Natural killer cell treated with Interleukin-12 subunit alpha and Interleukin-12 subunit beta and Interleukin-15 and Interleukin-18, amount 100 ng/mL, for 72 hours (primary cell): Measurements from ENCODE around the gene ASAP3. TPM values are rescaled to one million over a fixed set of nuclear protein-coding genes. Genes with fewer than 3 reads are reported as not detected.
A peak's percentile ranks its signal among the peaks of the same experiment; 100 is the strongest.

Experiments used
- ATAC-seq, 2 donors: fragments of 150-1000 bp; cut with Tn5 transposase in 1 of 2; sonication (Bioruptor Pico), chemical (Tn5 transposase) in 1 of 2; 2 replicates each; pipeline ENCODE4 v1.10.0; 2021
- DNase-seq: peaks from one replicate; pipeline ENCODE4 v3.0.0; 2022; ENCODE audit warnings: low spot score
- H3K27ac Mint-ChIP-seq, 2 donors: 1 replicate in 1 of 2; 2 replicates in 1 of 2; pipeline ENCODE4 v1.8.0; 2022; ENCODE audit warnings: mixed read lengths in 2 of 2, mild to moderate bottlenecking in 1 of 2, moderate library complexity in 1 of 2
- H3K27me3 Mint-ChIP-seq, 2 donors: 1 replicate in 1 of 2; 2 replicates in 1 of 2; pipeline ENCODE4 v1.8.0; 2022; ENCODE audit warnings: mixed read lengths in 2 of 2
- H3K36me3 Mint-ChIP-seq: one replicate; pipeline ENCODE4 v1.8.0; 2022; ENCODE audit warnings: mixed read lengths
- H3K4me1 Mint-ChIP-seq, 2 donors: 1 replicate in 1 of 2; 2 replicates in 1 of 2; pipeline ENCODE4 v1.8.0; 2022; ENCODE audit warnings: low read depth in 2 of 2, mixed read lengths in 2 of 2, mild to moderate bottlenecking in 1 of 2
- H3K4me3 Mint-ChIP-seq: one replicate; pipeline ENCODE4 v1.8.0; 2022; ENCODE audit warnings: mixed read lengths
- H3K9me3 Mint-ChIP-seq: 2 replicates; pipeline ENCODE4 v1.8.0; 2022; ENCODE audit warnings: mixed read lengths
- total RNA-seq, 2 donors: library from RNA; stranded (reverse); gene quantifications; one replicate each; pipeline ENCODE4 v1.2.3, GENCODE V29; 2022

Gene ASAP3
- total RNA-seq, 2 donors from 2014 or later, result not detected

DNA sequence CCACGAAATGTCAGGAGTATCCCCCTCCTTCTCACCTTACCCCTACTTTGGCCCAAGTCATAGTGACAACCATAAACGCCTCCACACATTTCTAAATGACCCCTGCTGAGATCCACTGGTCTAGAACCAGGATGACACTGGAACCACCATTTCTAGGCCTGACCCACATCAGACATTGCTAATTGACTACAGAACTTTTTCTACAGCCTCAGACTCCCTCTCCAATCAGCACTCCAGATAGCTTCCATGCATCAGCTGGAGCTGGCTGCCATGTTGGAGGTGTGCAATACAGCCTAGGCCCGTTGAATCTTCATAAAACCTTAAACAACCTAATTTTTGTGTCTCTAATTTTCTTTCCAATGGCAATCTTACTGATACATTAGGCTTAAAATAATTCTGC lies 78.0 kb downstream of the ASAP3 start:
- no peak overlapping the region for H3K4me3 Mint-ChIP-seq
- no peak overlapping the region for H3K27ac Mint-ChIP-seq
- ATAC-seq, result no peak
- no peaks in the 10 kb centered on the region for H3K27me3 Mint-ChIP-seq
- no peaks in the 10 kb centered on the region for H3K36me3 Mint-ChIP-seq
- no peak for DNase-seq
- H3K4me1 Mint-ChIP-seq, result peaks cover 8 to 12% of the 10 kb centered on the region in 2 donors
- H3K9me3 Mint-ChIP-seq, result no peaks in the 10 kb centered on the region

DNA sequence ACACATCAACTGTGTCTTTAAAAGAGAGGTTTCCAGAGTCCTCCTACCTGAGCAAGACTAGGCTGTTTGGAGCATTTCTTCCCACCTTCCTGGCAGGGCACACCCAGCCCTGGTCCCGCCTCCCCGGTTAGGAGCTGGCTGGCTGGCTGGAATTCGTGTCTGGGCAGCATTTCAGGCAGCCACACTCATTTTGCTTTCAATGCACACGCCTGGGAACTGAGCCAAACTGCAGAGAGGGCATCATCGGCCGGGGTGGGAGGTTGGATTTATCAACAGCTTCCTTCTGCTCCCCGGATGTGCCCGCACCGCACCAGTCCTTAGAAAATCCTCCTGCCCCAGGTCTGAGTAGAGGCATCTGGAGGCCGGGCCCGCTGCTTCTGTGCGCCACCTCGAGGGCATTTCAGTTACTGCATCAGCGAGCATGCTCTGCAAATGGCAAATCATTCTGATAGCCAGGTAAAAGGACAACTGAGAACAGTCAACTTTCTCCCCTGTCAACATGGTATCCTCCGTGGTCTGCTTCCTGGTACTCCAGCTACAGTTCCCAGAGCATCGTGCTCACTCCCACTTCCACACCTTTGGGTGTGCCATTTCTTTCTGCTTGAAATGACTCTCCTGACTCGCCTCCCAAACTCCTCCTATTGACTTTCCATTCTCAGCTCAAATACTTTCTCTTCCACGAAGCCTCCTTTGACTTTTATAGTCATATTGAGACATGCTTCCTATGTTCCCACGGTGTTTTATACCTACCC lies 80.1 kb downstream of the ASAP3 start:
- Mint-ChIP-seq H3K36me3 (no peaks in the 10 kb centered on the region), H3K27ac (no peak overlapping the region), H3K4me3 (no peak overlapping the region), H3K27me3 (no peaks in the 10 kb centered on the region), H3K9me3 (no peaks in the 10 kb centered on the region), H3K4me1 (peaks cover 8 to 12% of the 10 kb centered on the region in 2 donors)
- peak; percentile 86 for DNase-seq
- ATAC-seq, result peak; percentile 80 to 81

GRCh38 chr1:23403355-23403734 lies 80.6 kb downstream of the ASAP3 start:
- peaks cover 8 to 12% of the 10 kb centered on the region in 2 donors for H3K4me1 Mint-ChIP-seq
- no peak overlapping the region for H3K27ac Mint-ChIP-seq
- no peak overlapping the region for H3K4me3 Mint-ChIP-seq
- DNase-seq (no peak), ATAC-seq (no peak)
- no peaks in the 10 kb centered on the region for H3K9me3 Mint-ChIP-seq
- H3K36me3 Mint-ChIP-seq, result no peaks in the 10 kb centered on the region
- no peaks in the 10 kb centered on the region for H3K27me3 Mint-ChIP-seq

- Mint-ChIP-seq H3K27me3 (no peaks in the 10 kb centered on the region), H3K27ac (no peak overlapping the region), H3K4me3 (no peak overlapping the region), H3K4me1 (peaks cover 8 to 12% of the 10 kb centered on the region in 2 donors), H3K9me3 (no peaks in the 10 kb centered on the region), H3K36me3 (no peaks in the 10 kb centered on the region)
- ATAC-seq (no peak), DNase-seq (no peak)
Measured at GRCh38 chr1:23403038-23403336, 81.0 kb downstream of the ASAP3 start.

DNA sequence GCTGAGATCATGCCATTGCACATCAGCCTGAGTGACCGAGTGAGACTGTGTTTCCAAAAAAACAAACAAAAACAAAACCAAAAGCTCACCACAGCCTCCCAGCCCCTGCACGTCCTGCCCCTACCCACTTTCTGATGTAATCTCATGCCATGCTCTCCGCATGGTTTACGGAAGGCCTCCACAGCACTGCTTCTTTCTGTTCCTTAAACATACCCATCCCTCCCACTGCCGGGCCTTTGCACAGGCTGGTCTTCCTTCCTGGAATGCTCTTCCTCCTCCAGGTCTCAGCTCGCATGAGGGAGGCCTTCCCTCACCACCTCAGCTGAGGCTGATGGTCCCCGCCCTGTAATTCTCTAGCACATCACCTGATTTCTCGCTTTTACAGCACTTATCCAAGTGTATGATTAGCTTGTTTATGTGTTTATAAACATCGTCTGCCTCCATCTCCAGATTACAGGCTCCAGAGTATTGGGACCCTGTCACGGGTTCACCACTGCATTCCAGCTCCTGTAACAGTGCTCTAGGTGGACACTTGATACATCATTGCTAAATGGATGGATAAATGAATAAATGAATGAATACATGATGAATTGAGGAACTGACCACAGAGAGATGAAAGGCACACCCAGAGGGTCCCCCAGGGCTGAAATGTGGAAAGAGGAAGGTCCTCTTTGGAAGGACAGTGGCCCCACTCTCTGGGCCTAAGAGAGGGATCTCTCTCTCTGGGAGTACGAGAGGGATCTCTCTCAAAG lies 81.5 kb downstream of the ASAP3 start:
- DNase-seq (no peak), ATAC-seq (no peak)
- H3K4me3 Mint-ChIP-seq, result no peak overlapping the region

DNA sequence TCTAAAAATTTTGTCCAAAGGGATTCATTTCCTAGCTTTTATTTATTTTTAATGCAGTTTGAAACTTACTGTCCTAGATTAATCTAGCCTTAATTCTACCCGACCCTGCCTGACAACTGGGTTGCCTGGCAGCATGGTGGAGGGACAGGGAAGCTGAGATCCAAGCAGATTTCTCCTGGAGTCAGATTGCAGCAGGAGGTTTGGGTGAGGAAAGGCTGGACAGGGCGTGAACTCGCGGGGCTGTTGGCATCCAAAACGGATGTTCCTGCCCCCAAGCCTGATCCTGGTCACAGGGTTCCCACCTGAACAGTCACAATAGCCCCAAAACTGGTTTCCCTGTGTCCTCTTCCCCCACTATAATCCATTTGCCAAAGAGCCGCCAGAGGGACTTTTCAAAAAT lies 82.7 kb downstream of the ASAP3 start:
- Mint-ChIP-seq H3K36me3 (no peaks in the 10 kb centered on the region), H3K27ac (no peak overlapping the region), H3K9me3 (no peaks in the 10 kb centered on the region), H3K4me3 (no peak overlapping the region), H3K4me1 (peaks cover 8 to 12% of the 10 kb centered on the region in 2 donors), H3K27me3 (no peaks in the 10 kb centered on the region)
- DNase-seq (no peak), ATAC-seq (no peak)

More for the DNA sequence above, 81.5 kb downstream of the ASAP3 start:
- peaks cover 8 to 12% of the 10 kb centered on the region in 2 donors for H3K4me1 Mint-ChIP-seq
- no peaks in the 10 kb centered on the region for H3K27me3 Mint-ChIP-seq
- no peak overlapping the region for H3K27ac Mint-ChIP-seq
- H3K36me3 Mint-ChIP-seq, result no peaks in the 10 kb centered on the region
- H3K9me3 Mint-ChIP-seq, result no peaks in the 10 kb centered on the region

GRCh38 chr1:23400324-23401114 lies 83.5 kb downstream of the ASAP3 start:
- no peak overlapping the region for H3K4me3 Mint-ChIP-seq
- no peak overlapping the region for H3K27ac Mint-ChIP-seq
- ATAC-seq (no peak), DNase-seq (no peak)
- no peaks in the 10 kb centered on the region for H3K36me3 Mint-ChIP-seq
- H3K9me3 Mint-ChIP-seq, result no peaks in the 10 kb centered on the region
- H3K27me3 Mint-ChIP-seq, result no peaks in the 10 kb centered on the region
- peaks cover 8 to 12% of the 10 kb centered on the region in 2 donors for H3K4me1 Mint-ChIP-seq

DNA sequence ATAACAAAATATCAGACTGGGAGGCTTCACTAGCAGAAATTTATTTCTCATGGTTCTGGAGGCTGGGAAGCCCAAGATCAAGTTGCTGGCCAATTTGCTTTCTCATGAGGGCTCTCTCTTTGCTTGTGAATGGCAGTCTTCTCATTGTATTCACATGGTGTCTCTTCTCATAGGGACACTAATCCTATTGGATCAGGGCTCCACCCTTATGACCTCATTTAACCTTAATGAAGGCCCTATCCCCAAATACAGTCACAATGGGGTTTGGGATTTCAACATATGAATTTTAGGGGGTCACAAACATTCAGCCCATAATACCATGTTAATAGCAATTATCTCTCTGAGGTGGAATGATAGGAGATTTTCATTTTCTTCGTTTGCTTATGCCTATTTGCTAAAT lies 84.8 kb downstream of the ASAP3 start:
- H3K4me3 Mint-ChIP-seq, result no peak overlapping the region
- no peaks in the 10 kb centered on the region for H3K36me3 Mint-ChIP-seq
- no peak for ATAC-seq
- H3K4me1 Mint-ChIP-seq, result peaks cover 6 to 10% of the 10 kb centered on the region in 2 donors
- DNase-seq, result no peak
- no peak overlapping the region for H3K27ac Mint-ChIP-seq
- H3K27me3 Mint-ChIP-seq, result no peaks in the 10 kb centered on the region
- no peaks in the 10 kb centered on the region for H3K9me3 Mint-ChIP-seq

GRCh38 chr1:23397908-23398307 lies 86.1 kb downstream of the ASAP3 start:
- peaks cover 0 to under 1% of the 10 kb centered on the region in 2 donors for H3K4me1 Mint-ChIP-seq
- H3K27me3 Mint-ChIP-seq, result no peaks in the 10 kb centered on the region
- no peak overlapping the region for H3K27ac Mint-ChIP-seq
- DNase-seq, result no peak
- H3K4me3 Mint-ChIP-seq, result no peak overlapping the region
- no peak for ATAC-seq
- H3K36me3 Mint-ChIP-seq, result no peaks in the 10 kb centered on the region
- no peaks in the 10 kb centered on the region for H3K9me3 Mint-ChIP-seq

DNA sequence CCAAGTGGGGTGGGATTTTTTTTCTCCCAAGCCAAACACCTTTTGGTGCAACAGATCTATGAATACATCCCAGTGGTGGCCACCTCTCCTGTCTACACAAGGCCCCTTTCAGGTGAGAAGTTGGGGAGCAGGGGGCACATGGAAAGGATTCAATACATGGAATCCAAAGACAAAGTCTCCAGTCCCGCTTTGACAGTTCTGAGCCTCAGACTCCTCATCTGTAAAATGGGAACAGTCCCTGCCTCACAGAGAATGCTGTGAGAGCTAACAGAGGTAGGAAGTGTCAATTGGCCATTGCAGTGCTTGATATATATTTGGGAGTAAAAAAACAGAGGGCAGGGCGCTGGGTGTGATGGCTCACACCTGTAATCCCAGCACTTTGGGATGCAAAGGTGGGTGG lies 87.6 kb downstream of the ASAP3 start:
- H3K9me3 Mint-ChIP-seq, result no peaks in the 10 kb centered on the region
- H3K4me3 Mint-ChIP-seq, result no peak overlapping the region
- H3K27me3 Mint-ChIP-seq, result no peaks in the 10 kb centered on the region
- H3K4me1 Mint-ChIP-seq, result no peaks in the 10 kb centered on the region
- no peak for DNase-seq
- H3K36me3 Mint-ChIP-seq, result no peaks in the 10 kb centered on the region
- no peak for ATAC-seq
- no peak overlapping the region for H3K27ac Mint-ChIP-seq

DNA sequence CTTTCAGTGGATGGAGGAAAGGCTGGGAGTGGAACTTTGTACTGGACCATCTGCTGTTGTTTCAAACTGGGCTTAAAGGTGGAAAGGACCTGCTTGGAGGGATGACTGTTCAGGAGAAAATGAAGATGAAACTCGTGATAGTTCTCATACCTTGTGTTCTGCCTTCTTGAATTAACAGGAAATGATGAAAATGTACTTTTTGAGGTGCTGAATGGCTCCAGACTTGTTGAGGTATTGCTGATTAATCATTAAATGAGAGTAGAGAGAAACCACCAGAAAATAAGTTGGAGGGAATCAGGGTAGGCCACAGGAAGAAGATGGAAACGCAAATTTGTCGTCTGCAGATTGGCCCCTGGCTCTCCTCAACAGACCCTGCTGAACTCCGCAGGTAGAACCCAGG lies 88.1 kb downstream of the ASAP3 start:
- Mint-ChIP-seq H3K27me3 (no peaks in the 10 kb centered on the region), H3K36me3 (no peaks in the 10 kb centered on the region), H3K4me3 (no peak overlapping the region), H3K27ac (no peak overlapping the region), H3K9me3 (no peaks in the 10 kb centered on the region), H3K4me1 (no peaks in the 10 kb centered on the region)
- no peak for ATAC-seq
- DNase-seq, result no peak

- H3K27me3 Mint-ChIP-seq, result no peaks in the 10 kb centered on the region
- no peak for DNase-seq
- no peaks in the 10 kb centered on the region for H3K36me3 Mint-ChIP-seq
- H3K4me1 Mint-ChIP-seq, result no peaks in the 10 kb centered on the region
- no peaks in the 10 kb centered on the region for H3K9me3 Mint-ChIP-seq
- H3K4me3 Mint-ChIP-seq, result no peak overlapping the region
- no peak for ATAC-seq
- no peak overlapping the region for H3K27ac Mint-ChIP-seq
Measured at GRCh38 chr1:23395154-23395724, 88.7 kb downstream of the ASAP3 start.

DNA sequence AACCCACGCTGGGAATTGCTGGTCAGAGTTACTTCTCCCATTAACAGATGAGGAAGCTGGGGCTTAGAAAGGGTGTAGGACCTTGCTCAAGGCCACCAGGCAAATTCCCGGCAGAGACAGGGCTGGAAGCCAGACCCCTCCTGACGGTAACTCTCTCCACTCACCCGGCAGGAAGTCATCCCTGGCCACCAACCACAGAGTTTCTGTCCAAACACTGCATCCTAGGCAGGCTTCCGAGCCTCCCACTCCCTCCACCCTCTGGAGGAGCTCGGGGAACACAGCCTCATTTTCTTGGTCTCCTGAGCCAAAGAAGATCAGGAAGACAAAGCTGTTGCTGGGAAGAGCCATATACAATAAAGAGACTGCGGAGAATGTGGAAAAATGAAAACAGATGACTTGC lies 89.3 kb downstream of the ASAP3 start:
- Mint-ChIP-seq H3K36me3 (no peaks in the 10 kb centered on the region), H3K4me1 (no peaks in the 10 kb centered on the region), H3K27me3 (peaks cover 0 to 3% of the 10 kb centered on the region in 2 donors), H3K9me3 (no peaks in the 10 kb centered on the region), H3K27ac (no peak overlapping the region), H3K4me3 (no peak overlapping the region)
- DNase-seq (no peak), ATAC-seq (no peak)

DNA sequence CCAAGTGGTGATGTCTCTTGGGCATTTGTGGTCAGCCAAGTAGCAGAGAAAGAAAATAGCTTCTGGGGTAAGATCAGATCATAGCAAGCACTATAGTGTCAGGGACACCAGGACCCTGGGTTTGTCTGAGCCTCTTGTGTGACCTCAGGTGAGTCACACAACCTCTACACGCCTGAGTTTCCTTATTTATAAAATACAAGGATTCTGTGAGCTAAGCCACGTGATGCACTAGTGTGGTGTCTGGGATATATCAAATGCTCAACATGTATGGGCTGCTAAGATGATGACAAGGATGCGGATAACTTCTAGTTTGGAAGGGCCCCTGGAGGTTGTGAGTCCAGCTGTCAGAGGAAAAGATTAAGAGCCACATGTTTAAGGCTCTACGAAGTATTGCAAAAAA lies 89.8 kb downstream of the ASAP3 start:
- H3K27me3 Mint-ChIP-seq, result peaks cover 0 to 3% of the 10 kb centered on the region in 2 donors
- no peak overlapping the region for H3K27ac Mint-ChIP-seq
- H3K9me3 Mint-ChIP-seq, result no peaks in the 10 kb centered on the region
- DNase-seq, result no peak
- no peaks in the 10 kb centered on the region for H3K4me1 Mint-ChIP-seq
- ATAC-seq, result no peak
- no peaks in the 10 kb centered on the region for H3K36me3 Mint-ChIP-seq
- H3K4me3 Mint-ChIP-seq, result no peak overlapping the region
